ENCODE data around the gene HPS3.

- TF ChIP-seq, protein P1, sequence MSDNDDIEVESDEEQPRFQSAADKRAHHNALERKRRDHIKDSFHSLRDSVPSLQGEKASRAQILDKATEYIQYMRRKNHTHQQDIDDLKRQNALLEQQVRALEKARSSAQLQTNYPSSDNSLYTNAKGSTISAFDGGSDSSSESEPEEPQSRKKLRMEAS (IDR thresholded peaks at IDR 0.05; ENCODE audit: low read depth) = no peak
- TF ChIP-seq RAD21 (IDR thresholded peaks at IDR 0.05; ENCODE audit: low read length) = no peak
- no peak for TF ChIP-seq GABPA (IDR thresholded peaks at IDR 0.05; ENCODE audit: low read depth)
- TF ChIP-seq YY1 (IDR thresholded peaks at IDR 0.05; ENCODE audit: low read depth) = no peak
- TF ChIP-seq CTCF (IDR thresholded peaks at IDR 0.05) = no peak
- TF ChIP-seq CHD2 (IDR thresholded peaks at IDR 0.05; ENCODE audit: low read length, partially characterized antibody) = no peak
- no peak for TF ChIP-seq POLR2AphosphoS5 (IDR thresholded peaks at IDR 0.05; ENCODE audit: low read depth, low read length)
- no peak for TF ChIP-seq TCF12 (IDR thresholded peaks at IDR 0.05)
- TF ChIP-seq, protein P2, sequence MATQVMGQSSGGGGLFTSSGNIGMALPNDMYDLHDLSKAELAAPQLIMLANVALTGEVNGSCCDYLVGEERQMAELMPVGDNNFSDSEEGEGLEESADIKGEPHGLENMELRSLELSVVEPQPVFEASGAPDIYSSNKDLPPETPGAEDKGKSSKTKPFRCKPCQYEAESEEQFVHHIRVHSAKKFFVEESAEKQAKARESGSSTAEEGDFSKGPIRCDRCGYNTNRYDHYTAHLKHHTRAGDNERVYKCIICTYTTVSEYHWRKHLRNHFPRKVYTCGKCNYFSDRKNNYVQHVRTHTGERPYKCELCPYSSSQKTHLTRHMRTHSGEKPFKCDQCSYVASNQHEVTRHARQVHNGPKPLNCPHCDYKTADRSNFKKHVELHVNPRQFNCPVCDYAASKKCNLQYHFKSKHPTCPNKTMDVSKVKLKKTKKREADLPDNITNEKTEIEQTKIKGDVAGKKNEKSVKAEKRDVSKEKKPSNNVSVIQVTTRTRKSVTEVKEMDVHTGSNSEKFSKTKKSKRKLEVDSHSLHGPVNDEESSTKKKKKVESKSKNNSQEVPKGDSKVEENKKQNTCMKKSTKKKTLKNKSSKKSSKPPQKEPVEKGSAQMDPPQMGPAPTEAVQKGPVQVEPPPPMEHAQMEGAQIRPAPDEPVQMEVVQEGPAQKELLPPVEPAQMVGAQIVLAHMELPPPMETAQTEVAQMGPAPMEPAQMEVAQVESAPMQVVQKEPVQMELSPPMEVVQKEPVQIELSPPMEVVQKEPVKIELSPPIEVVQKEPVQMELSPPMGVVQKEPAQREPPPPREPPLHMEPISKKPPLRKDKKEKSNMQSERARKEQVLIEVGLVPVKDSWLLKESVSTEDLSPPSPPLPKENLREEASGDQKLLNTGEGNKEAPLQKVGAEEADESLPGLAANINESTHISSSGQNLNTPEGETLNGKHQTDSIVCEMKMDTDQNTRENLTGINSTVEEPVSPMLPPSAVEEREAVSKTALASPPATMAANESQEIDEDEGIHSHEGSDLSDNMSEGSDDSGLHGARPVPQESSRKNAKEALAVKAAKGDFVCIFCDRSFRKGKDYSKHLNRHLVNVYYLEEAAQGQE (IDR thresholded peaks at IDR 0.05; ENCODE audit: low read depth, low read length) = no peak
- no peak for TF ChIP-seq FOSL2 (IDR thresholded peaks at IDR 0.05; ENCODE audit: borderline replicate concordance, low read depth)
- no peak for TF ChIP-seq RFX5 (IDR thresholded peaks at IDR 0.05; ENCODE audit: low read length)
- TF ChIP-seq ZBTB33 (IDR thresholded peaks at IDR 0.05; ENCODE audit: borderline replicate concordance, low read depth) = no peak
- no peak for TF ChIP-seq NRF1 (IDR thresholded peaks at IDR 0.05; ENCODE audit: low read depth, low read length)
- no peak for TF ChIP-seq MXI1 (IDR thresholded peaks at IDR 0.05; ENCODE audit: low read depth, low read length)
Measured at GRCh38 chr3:149203758-149204157, 74.3 kb downstream of the HPS3 start.

Measured in SK-N-SH (cell line).